ENCODE measurements around the gene GARRE1.
"Not testable (repeated sequence)": the region's sequence is repeated elsewhere in the genome, so short reads cannot be mapped to it uniquely, and the experiment has no call there.

GARRE1 gene

DNA sequence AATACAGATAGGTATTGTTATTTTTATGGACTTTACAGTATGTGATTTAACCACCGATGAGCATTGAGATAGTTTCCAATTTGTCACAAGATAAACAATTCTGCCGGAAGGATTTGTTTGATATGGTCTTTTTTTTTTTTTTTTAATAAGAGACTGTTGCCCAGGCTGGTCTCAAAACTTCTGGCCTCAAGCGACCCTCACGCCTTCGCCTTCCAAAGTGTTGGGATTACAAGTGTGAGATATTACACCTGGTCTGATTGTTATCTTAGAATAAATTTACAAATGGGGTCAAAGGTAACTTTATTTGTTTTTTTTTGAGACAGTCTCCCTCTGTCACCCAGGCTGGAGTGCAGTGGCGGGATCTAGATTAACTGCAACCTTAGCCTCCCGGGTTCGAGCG, 1.2 kb downstream of the GARRE1 start:
- intact Hi-C loops (cut with DNase I): loop anchor here (10.0 kb wide), 1 partner anchor 79 kb away; no protein-coding TSS in a partner anchor
- no peak for DNase-seq

DNA sequence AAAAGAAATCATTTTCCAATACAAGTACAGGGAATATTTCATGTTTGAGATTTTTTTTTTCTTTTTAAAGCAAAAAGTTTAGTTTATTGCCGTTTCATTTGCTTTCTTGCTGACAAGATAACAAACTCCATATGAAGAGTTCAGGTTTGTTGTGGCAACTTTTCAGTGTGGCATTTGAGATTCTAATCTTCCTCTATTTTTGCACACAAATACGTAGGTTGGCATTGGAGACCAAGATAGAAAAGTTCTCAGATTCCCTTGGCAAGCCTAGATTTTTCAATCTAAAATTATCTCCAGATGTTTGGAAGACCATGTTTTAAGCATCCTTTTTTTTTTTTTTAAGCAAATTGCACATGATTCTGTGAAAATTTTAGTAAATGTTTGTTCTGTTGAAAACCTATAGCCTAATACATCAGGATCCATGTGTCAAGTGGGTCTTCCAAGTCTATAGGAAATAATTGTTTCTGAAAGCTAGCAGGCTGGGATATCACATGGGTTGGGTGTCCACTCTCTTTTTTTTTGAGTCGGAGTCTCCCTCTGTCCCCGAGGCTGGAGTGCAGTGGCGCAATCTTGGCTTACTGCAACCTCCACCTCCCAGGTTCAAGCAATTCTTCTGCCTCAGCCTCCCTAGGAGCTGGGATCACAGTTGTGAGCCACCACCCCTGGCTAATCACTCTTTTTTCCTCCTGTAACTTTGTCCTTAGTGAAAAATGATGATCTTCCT, 2.6 kb downstream of the GARRE1 start:
- intact Hi-C loops (cut with DNase I): loop anchor here (10.0 kb wide), 1 partner anchor 78 kb away; no protein-coding TSS in a partner anchor

DNA sequence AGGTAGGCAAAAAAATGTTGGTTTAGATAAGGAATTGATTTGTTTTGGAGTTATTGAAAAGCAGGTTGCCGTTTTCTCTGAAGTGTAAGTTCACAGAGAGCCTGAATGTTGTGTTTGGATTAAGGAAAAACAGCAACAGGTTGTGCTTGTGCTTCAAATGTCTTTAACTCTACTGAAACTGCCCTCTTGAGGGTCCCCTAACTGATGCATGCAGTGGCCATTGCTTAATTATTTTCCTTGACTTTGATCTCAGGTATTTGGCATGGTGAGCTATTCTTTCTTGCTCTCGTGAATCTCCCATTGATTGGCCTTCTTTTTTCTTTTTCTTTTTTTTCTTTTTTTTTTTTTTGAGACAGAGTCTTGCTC, 3.2 kb downstream of the GARRE1 start:
- no peak for DNase-seq
- intact Hi-C loops (cut with DNase I): loop anchor here (10.0 kb wide), 1 partner anchor 77 kb away; no protein-coding TSS in a partner anchor

More for the DNA sequence above, 2.6 kb downstream of the GARRE1 start:
- no peak for DNase-seq

DNA sequence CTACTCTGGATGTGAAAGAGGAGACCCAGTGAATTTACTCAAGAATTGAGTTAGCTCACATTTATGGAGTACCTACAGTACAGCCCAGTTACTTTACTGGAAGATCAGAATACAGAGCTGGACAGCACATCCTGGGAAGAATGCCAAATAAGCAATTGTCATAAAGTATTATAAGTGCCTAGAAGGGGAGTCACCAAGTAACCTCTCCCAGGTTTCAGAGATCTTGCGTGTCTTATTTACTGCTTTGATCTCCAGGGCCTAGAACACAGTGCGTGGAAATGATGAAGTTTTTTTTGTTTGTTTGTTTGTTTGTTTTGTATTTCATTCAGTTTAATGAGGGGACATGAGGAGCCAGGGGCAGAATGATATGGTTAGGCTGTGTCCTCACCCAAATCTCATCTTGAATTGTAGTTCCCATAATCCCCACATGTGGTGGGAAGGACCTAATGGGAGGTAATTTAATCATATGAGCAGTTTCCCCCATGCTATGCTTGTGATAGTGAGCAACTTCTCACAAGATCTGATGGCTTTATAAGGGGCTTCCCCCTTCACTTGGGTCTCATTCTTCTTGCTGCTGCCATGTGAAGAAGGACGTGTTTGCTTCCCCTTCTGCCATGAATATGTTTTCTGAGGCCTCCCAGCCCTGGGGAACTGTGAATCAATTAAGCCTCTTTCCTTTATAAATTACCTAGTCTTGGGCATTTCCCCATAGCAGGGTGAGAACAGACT, 5.2 kb downstream of the GARRE1 start:
- no peak for DNase-seq
- intact Hi-C loops (cut with DNase I): loop anchor here (10.0 kb wide), 1 partner anchor 75 kb away; no protein-coding TSS in a partner anchor

DNA sequence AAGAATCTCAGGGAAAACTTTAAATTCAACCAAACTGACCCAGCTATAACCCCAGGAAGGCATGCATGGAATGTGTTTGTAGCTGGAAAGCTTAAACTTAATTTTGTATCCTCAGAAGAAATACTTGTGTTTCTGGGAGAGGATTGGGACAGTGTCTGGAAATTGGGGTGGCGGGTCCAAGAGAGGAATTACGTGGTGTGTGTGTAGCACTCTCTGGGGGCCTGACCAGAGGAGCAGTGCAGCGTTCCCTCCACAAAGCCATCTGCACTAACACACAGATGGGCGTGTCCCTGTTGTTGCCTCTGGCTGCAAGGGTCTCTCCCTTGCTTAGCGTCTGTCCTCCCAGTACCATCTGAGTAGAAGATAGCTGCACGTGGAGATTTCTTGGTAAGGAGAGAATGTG, 6.4 kb downstream of the GARRE1 start:
- peak in 1 of 10 donors; percentile 40 for DNase-seq
- intact Hi-C loops (cut with DNase I): no loop called here

GRCh38 chr19:34261334-34262109, 7.2 kb downstream of the GARRE1 start:
- peak in 1 of 10 donors; percentile 26 for DNase-seq
- intact Hi-C loops (cut with DNase I): no loop called here

DNA sequence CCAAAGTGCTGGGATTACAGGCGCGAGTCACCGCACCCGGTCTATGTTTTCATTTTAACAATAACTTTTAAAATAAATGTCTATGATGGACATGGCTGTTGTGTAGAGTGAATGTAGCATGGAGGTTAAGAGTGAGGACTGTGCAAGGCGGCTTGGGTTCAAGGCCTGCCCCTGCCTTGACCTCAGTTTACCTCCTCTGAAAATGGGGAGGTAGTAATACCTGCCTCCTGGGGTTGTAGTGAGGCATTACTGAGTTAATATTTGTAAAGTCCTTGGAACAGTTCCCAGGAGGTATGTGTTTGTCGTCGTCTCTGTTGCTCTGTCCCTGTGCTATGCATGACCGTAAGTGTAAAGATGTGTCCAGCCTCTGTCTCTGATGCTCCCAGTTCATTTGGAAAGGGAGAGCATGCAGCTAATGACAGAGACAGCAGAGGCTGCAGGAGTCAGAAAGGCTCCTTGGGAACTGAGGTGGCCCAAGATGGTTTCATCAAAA, 9.4 kb downstream of the GARRE1 start:
- intact Hi-C loops (cut with DNase I): no loop called here
- DNase-seq: no peak

DNA sequence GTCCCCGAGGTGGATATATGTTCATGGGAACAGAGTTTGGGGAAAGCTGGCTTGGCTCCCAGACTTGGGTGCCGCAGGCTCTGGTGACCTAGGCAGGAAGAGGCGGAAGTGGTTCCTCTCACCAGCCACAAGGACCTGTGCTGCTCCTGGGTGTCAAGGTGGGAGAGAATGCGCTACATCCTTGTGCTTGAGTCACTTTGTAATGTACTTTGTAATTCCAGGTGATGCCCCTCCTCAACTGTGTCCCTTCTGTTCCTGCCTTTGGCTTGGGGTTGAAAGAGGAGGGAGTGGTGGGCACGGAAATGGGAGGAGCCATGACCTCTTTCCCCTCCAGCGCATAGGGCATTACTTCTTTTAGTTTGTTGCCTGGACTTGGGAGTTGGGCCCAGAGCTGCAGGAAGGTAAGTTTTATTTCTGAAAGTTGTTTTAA, 10.9 kb downstream of the GARRE1 start:
- DNase-seq: no peak

DNA sequence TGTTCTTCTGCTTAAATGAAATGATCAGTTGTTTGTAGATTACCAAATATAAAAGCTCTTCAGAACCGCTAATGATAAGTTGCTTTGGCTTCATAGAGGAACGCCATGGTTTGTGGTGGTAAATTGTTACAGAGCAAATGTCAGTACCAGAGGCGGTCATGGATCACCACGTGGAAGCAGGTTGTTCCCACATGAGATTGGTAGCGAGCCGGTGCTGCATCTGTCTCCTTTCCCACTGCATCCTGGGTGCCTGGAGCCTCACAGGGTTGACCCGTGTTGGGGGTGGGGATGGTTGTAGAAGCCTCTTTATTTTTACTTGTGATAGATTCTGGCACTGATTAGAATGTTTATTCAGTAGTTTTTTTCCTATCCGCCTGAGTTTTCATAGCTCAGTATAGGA, 14.7 kb downstream of the GARRE1 start:
- peak in 1 of 10 donors; percentile 52 for DNase-seq
- intact Hi-C loops (cut with DNase I): no loop called here

More for the DNA sequence above, 10.9 kb downstream of the GARRE1 start:
- intact Hi-C loops (cut with DNase I): no loop called here

DNA sequence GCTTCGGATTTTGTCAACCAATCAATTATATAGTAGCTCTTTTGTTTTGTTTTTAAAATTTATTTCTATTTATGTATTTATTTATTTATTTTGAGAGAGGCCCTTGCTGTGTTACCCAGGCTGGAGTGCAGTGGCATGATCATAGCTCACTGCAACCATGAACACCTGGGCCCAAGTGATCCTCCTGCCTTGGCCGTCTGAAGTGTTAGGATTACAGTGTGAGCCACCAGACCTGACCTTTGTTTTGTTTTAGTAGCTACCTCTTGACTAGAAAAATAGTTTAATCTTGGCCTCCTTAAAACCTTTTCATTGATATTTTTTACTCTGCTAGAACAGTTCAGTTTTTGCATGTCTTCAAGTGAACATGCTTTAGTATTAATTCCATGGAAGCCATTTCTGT, 15.1 kb downstream of the GARRE1 start:
- intact Hi-C loops (cut with DNase I): no loop called here
- no peak for DNase-seq

GRCh38 chr19:34269968-34270621, 15.7 kb downstream of the GARRE1 start:
- intact Hi-C loops (cut with DNase I): no loop called here

GRCh38 chr19:34273121-34273520, 18.8 kb downstream of the GARRE1 start:
- intact Hi-C loops (cut with DNase I): no loop called here
- no peak for DNase-seq

More at GRCh38 chr19:34269968-34270621, 15.7 kb downstream of the GARRE1 start:
- no peak for DNase-seq

DNA sequence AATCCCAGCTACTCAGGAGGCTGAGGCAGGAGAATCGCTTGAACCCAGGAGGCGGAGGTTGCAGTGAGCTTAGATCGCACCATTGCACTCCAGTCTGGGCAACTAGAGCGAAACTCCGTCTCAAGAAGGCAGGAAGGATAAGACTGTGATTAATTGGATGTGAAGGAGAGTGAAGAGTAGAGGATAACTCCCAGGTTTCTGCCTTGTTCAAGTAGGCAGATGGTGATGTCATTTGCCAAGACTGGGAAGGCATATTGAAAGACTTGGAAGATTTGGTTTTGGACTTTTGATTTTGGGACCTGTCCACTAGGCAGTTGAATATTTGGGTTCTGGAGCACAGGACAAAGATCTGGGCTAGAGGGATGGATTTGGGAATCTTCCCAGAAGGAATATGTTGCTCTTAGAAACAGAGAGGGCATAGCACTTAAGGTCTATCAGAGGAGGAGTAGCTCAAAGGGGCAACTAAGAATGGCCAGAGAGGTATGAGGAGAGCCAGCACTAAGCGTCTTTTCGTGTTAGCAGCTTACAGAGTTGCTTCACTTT, 20.0 kb downstream of the GARRE1 start:
- intact Hi-C loops (cut with DNase I): no loop called here
- DNase-seq: no peak

- DNase-seq: no peak
- intact Hi-C loops (cut with DNase I): no loop called here
These were observed 20.7 kb downstream of the GARRE1 start for GRCh38 chr19:34274827-34275625.

- intact Hi-C loops (cut with DNase I): no loop called here
- no peak for DNase-seq
These were observed 21.4 kb downstream of the GARRE1 start for GRCh38 chr19:34275705-34276104.

GRCh38 chr19:34276614-34277013, 22.3 kb downstream of the GARRE1 start:
- intact Hi-C loops (cut with DNase I): no loop called here
- peak in 3 of 10 donors; percentile 27 to 64 (median 52) for DNase-seq

DNA sequence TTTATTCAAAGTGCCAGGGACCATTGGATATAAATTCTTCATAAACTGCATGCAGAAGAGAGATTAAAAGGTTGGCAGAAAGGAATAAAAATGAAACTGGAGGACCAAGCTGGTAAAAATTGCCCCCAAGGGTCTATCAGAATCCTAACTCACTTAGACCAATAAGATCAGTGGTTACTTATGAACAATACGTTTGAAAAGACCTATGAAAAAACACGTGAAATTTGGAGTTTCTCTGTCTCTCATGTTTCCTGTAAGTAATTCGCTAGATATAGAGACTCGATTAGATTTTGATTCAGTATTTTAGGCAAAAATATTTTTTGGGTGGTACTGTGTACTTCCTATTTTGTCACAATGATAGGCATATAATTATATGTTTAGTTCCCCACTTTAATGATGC, 22.9 kb downstream of the GARRE1 start:
- intact Hi-C loops (cut with DNase I): no loop called here
- no peak for DNase-seq

DNA sequence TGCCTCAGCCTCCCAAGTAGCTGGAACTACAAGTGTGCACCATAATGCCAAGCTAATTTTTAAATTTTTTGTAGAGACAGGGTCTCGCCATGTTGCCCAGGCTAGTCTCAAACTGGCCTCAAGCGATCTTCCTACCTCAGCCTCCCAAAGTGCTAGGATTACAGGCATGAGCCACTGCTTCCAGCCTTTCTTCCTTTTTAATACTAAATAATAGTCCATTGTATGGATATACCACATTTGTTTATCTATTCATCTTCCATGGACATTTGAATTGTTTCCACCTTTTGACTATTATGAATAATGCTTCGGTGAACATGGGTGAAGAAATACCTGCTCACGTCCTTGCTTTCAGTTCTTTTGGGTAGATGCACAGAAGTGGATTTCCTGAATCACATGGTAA, 24.4 kb downstream of the GARRE1 start:
- intact Hi-C loops (cut with DNase I): no loop called here
- DNase-seq: no peak

DNA sequence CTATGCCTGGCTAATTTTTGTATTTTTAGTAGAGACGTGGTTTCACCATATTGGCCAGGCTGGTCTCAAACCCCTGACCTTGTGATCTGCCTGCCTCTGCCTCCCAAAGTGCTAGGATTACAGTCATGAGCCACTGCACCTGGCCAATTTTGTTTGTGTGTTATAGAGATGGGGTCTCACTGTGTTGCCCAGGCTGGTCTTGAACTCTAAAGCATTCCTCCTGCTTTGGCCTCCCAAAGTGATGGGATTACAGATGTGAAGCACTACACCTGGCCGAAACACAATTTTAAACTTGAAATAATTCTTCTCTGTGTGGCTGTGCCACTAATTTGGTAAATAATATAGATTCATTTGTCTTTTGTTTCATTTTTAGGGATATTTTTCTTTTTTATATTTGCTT, 27.1 kb downstream of the GARRE1 start:
- DNase-seq; intact Hi-C loops (cut with DNase I): not testable (repeated sequence)

Data from posterior cingulate gyrus (tissue), 11 donors.